HG03432 (cell line): ENCODE data around the gene DTYMK.

Source experiments
- ATAC-seq: cut with Tn5 transposase; IDR thresholded peaks from one replicate; pipeline ENCODE4 v1.9.1; 2021; ENCODE audit warnings: mild to moderate bottlenecking, moderate library complexity; ENCODE audit not compliant: unreplicated experiment

Gene DTYMK

GRCh38 chr2:241706537-241706936 is 19.9 kb upstream of the DTYMK start:
- ATAC-seq: no peak

- no peak for ATAC-seq
Measured at GRCh38 chr2:241703032-241703604, 16.5 kb upstream of the DTYMK start.

GRCh38 chr2:241702155-241703031 is 15.8 kb upstream of the DTYMK start:
- ATAC-seq: peak; percentile 69

GRCh38 chr2:241701399-241702154 is 15.0 kb upstream of the DTYMK start, which contains the start of gene ING5:
Gene ING5 (plus strand): TSS chr2:241702039. CDS start chr2:241702066, 27 bp downstream.
- peak; percentile 58 for ATAC-seq

GRCh38 chr2:241701149-241701398 is 14.5 kb upstream of the DTYMK start:
- no peak for ATAC-seq

- no peak for ATAC-seq
Measured at GRCh38 chr2:241695651-241696050, 9.0 kb upstream of the DTYMK start.

GRCh38 chr2:241692448-241692847 is 5.8 kb upstream of the DTYMK start:
- ATAC-seq: no peak

GRCh38 chr2:241690202-241690717 is 3.6 kb upstream of the DTYMK start:
- no peak for ATAC-seq

- ATAC-seq: no peak
Measured at GRCh38 chr2:241689306-241689705, 2.7 kb upstream of the DTYMK start.

GRCh38 chr2:241686324-241686649 is 328 bp downstream of the DTYMK start:
- ATAC-seq: peak; percentile 17

GRCh38 chr2:241680827-241681599 is 5.6 kb downstream of the DTYMK start:
- no peak for ATAC-seq

- no peak for ATAC-seq
Measured at GRCh38 chr2:241680044-241680443, 6.6 kb downstream of the DTYMK start.

- no peak for ATAC-seq
Measured at GRCh38 chr2:241678784-241679540, 7.7 kb downstream of the DTYMK start.

- ATAC-seq: no peak
Measured at GRCh38 chr2:241678307-241678706, 8.3 kb downstream of the DTYMK start.

GRCh38 chr2:241677392-241677791 is 9.2 kb downstream of the DTYMK start:
- ATAC-seq: no peak

- ATAC-seq: no peak
Measured at GRCh38 chr2:241676665-241677064, 9.9 kb downstream of the DTYMK start.

GRCh38 chr2:241675885-241676284 is 10.7 kb downstream of the DTYMK start:
- no peak for ATAC-seq

- ATAC-seq: no peak
Measured at GRCh38 chr2:241673797-241674725, 12.6 kb downstream of the DTYMK start.

GRCh38 chr2:241673189-241673663 is 13.4 kb downstream of the DTYMK start:
- no peak for ATAC-seq
